Endodermal cell (in vitro differentiated cells): Measurements from ENCODE around the gene VPS33A. TPM values are rescaled to one million over a fixed set of nuclear protein-coding genes. Genes with fewer than 3 reads are reported as not detected.
A peak's percentile ranks its signal among the peaks of the same experiment; 100 is the strongest.

Source experiments
- DNase-seq: peaks from one replicate; pipeline ENCODE4 v3.0.0-alpha.2; 2017
- H3K27ac ChIP-seq: 2 replicates; pipeline ENCODE4 v1.5.1; 2013; ENCODE audit warnings: mild to moderate bottlenecking, low read depth, low read length, moderate library complexity
- H3K27me3 ChIP-seq: 2 replicates; pipeline ENCODE4 v1.6.1; 2013; ENCODE audit warnings: mild to moderate bottlenecking, low read length, moderate library complexity; ENCODE audit not compliant: insufficient read depth, control insufficient read depth, poor library complexity, severe bottlenecking
- H3K36me3 ChIP-seq: 2 replicates; pipeline ENCODE4 v1.7.0; 2013; ENCODE audit warnings: mild to moderate bottlenecking, low read length, moderate library complexity; ENCODE audit not compliant: control insufficient read depth, insufficient read depth
- H3K4me1 ChIP-seq: one replicate; pipeline ENCODE4 v1.7.0; 2013; ENCODE audit warnings: low read length; ENCODE audit not compliant: control insufficient read depth, insufficient read depth
- H3K4me3 ChIP-seq: 2 replicates; pipeline ENCODE4 v1.5.1; 2013; ENCODE audit warnings: mild to moderate bottlenecking, low read length, moderate library complexity
- H3K9ac ChIP-seq: 2 replicates; pipeline ENCODE4 v1.6.1; 2013; ENCODE audit warnings: mild to moderate bottlenecking, low read length, moderate library complexity; ENCODE audit not compliant: poor library complexity, severe bottlenecking; ENCODE audit errors: extremely low read depth
- H3K9me3 ChIP-seq: 2 replicates; pipeline ENCODE4 v1.6.1; 2013; ENCODE audit warnings: mild to moderate bottlenecking, low read length, moderate library complexity; ENCODE audit not compliant: control insufficient read depth
- H3K27ac Mint-ChIP-seq: 2 replicates; pipeline ENCODE4 v1.8.0; 2020; ENCODE audit warnings: mixed read lengths
- H3K27me3 Mint-ChIP-seq: 2 replicates; pipeline ENCODE4 v1.8.0; 2021; ENCODE audit warnings: mild to moderate bottlenecking, mixed read lengths; ENCODE audit not compliant: insufficient read depth
- H3K36me3 Mint-ChIP-seq: 2 replicates; pipeline ENCODE4 v1.8.0; 2020; ENCODE audit warnings: low read depth, mixed read lengths
- H3K4me1 Mint-ChIP-seq: 2 replicates; pipeline ENCODE4 v1.8.0; 2020; ENCODE audit warnings: mixed read lengths
- H3K4me3 Mint-ChIP-seq: 2 replicates; pipeline ENCODE4 v1.8.0; 2020; ENCODE audit warnings: mild to moderate bottlenecking, moderate library complexity, mixed read lengths
- H3K9me3 Mint-ChIP-seq: 2 replicates; pipeline ENCODE4 v1.8.0; 2020; ENCODE audit warnings: mild to moderate bottlenecking, mixed read lengths
- CTCF ChIP-seq: fragments of 200-600 bp; sonication (generic); conservative IDR thresholded peaks from 2 replicates; pipeline ENCODE4 v1.5.0; 2021; ENCODE audit warnings: antibody characterized with exemption, mild to moderate bottlenecking
- WGBS, 2 experiments: methylation state at CpG; one replicate each; pipeline versions ENCODE4 v1.1.5 to v1.1.7; 2013; ENCODE audit warnings: missing lambda C conversion rate in 2 of 2, mixed read lengths in 1 of 2; ENCODE audit not compliant: insufficient coverage in 1 of 2, insufficient read length in 1 of 2; 5-methylcytosine and 5-hydroxymethylcytosine counted together
- total RNA-seq, 2 donors: library from RNA; stranded (reverse); fragmentation: NEBNext Ultra II Directional in 1 of 2; extraction: Animal tissue kit (Norgen Biotek cat#: 25700) in 1 of 2; gene quantifications; 2 replicates in 1 of 2; 3 replicates in 1 of 2; pipeline ENCODE4 v1.2.1, GENCODE V29; 2021

The VPS33A gene
- total RNA-seq, 2 donors from 2014 or later, result 50.6 to 52.8 TPM

GRCh38 chr12:122228092-122228491 lies 38.2 kb downstream of the VPS33A start:
- no peak overlapping the region for H3K4me3 ChIP-seq
- peaks cover 16% of the 10 kb centered on the region for H3K4me1 Mint-ChIP-seq
- no peaks in the 10 kb centered on the region for H3K4me1 ChIP-seq
- H3K36me3 ChIP-seq, result peaks cover 35% of the 10 kb centered on the region
- peaks cover 37% of the 10 kb centered on the region for H3K36me3 Mint-ChIP-seq
- H3K9me3 ChIP-seq, result no peaks in the 10 kb centered on the region
- H3K27ac Mint-ChIP-seq, result no peak overlapping the region
- H3K27ac ChIP-seq, result no peak overlapping the region
- no peak for TF ChIP-seq CTCF
- H3K4me3 Mint-ChIP-seq, result no peak overlapping the region
- no peaks in the 10 kb centered on the region for H3K27me3 ChIP-seq
- no peaks in the 10 kb centered on the region for H3K9me3 Mint-ChIP-seq
- peaks cover 3% of the 10 kb centered on the region for H3K27me3 Mint-ChIP-seq
- WGBS, 2 experiments, result 91 to 93% methylated on average over 5 of the region's 5 CpGs
- H3K9ac ChIP-seq, result no peak overlapping the region
- DNase-seq, result no peak

GRCh38 chr12:122227341-122227740 lies 39.0 kb downstream of the VPS33A start:
- Histone ChIP-seq H3K36me3 (peaks cover 34% of the 10 kb centered on the region), H3K4me1 (peaks cover 3% of the 10 kb centered on the region), H3K4me3 (no peak overlapping the region), H3K27me3 (no peaks in the 10 kb centered on the region), H3K9ac (no peak overlapping the region), H3K9me3 (no peaks in the 10 kb centered on the region), H3K27ac (no peak overlapping the region)
- H3K27me3 Mint-ChIP-seq, result peaks cover 3% of the 10 kb centered on the region
- TF ChIP-seq CTCF, result no peak
- H3K27ac Mint-ChIP-seq, result no peak overlapping the region
- peaks cover 41% of the 10 kb centered on the region for H3K36me3 Mint-ChIP-seq
- H3K9me3 Mint-ChIP-seq, result no peaks in the 10 kb centered on the region
- H3K4me1 Mint-ChIP-seq, result peaks cover 21% of the 10 kb centered on the region
- no peak for DNase-seq
- WGBS, 2 experiments, result 95% methylated on average over 13 to 17 of the region's 17 CpGs
- no peak overlapping the region for H3K4me3 Mint-ChIP-seq

GRCh38 chr12:122226366-122227125 lies 39.7 kb downstream of the VPS33A start:
- Mint-ChIP-seq H3K9me3 (no peaks in the 10 kb centered on the region), H3K4me1 (peaks cover 21% of the 10 kb centered on the region), H3K4me3 (no peak overlapping the region), H3K36me3 (peaks cover 42% of the 10 kb centered on the region), H3K27ac (no peak overlapping the region), H3K27me3 (peaks cover 3% of the 10 kb centered on the region)
- Histone ChIP-seq H3K9ac (no peak overlapping the region), H3K4me1 (peaks cover 3% of the 10 kb centered on the region), H3K36me3 (peaks cover 34% of the 10 kb centered on the region), H3K27ac (peak overlapping the region; percentile 42), H3K9me3 (no peaks in the 10 kb centered on the region), H3K27me3 (no peaks in the 10 kb centered on the region), H3K4me3 (no peak overlapping the region)
- TF ChIP-seq CTCF, result no peak
- 29 to 36% methylated on average over 16 to 53 of the region's 55 CpGs for WGBS, 2 experiments
- DNase-seq, result no peak
